HG03097 (cell line): ENCODE results near the gene RIMBP2.

ENCODE experiments used
- ATAC-seq: cut with Tn5 transposase; IDR thresholded peaks from one replicate; pipeline ENCODE4 v1.9.1; 2021; ENCODE audit not compliant: unreplicated experiment, low FRiP score

RIMBP2 gene

GRCh38 chr12:130357729-130358330 is 358.3 kb downstream of the RIMBP2 start:
- no peak for ATAC-seq

- no peak for ATAC-seq
These were observed 358.9 kb downstream of the RIMBP2 start for GRCh38 chr12:130357241-130357640.

GRCh38 chr12:130356222-130356621 is 359.9 kb downstream of the RIMBP2 start:
- ATAC-seq, result no peak

GRCh38 chr12:130354407-130354806 is 361.7 kb downstream of the RIMBP2 start:
- ATAC-seq, result no peak

GRCh38 chr12:130353081-130353480 is 363.0 kb downstream of the RIMBP2 start:
- no peak for ATAC-seq

GRCh38 chr12:130351326-130351725 is 364.8 kb downstream of the RIMBP2 start:
- no peak for ATAC-seq

- ATAC-seq, result no peak
These were observed 365.4 kb downstream of the RIMBP2 start for GRCh38 chr12:130350715-130351114.

GRCh38 chr12:130347588-130347987 is 368.5 kb downstream of the RIMBP2 start:
- no peak for ATAC-seq
